ENCODE data around the gene GGNBP2. TPM values are rescaled to one million over a fixed set of nuclear protein-coding genes. Genes with fewer than 3 reads are reported as not detected.
A peak's percentile ranks its signal among the peaks of the same experiment; 100 is the strongest.

The GGNBP2 gene
- total and polyA plus RNA-seq, 9 donors, result 45.1 to 92.1 (median 66.2) TPM

GRCh38 chr17:36532435-36532975, 12.2 kb upstream of the GGNBP2 start:
- H3K36me3 ChIP-seq, result no peaks in the 10 kb centered on the region
- intact Hi-C loops (cut with DNase I), result no loop called here
- 94 to 100% (median 99%) methylated on average over 2 of the region's 2 CpGs for WGBS, 3 donors

GRCh38 chr17:36533935-36534839, 10.5 kb upstream of the GGNBP2 start:
- TF ChIP-seq CTCF (IDR thresholded peaks at IDR 0.05), result peak in 1 of 3 donors; percentile 39
- no peak for TF ChIP-seq EP300 (IDR thresholded peaks at IDR 0.05)
- peak overlapping the region; percentile 78 to 93 for H3K27ac ChIP-seq
- no peaks in the 10 kb centered on the region for H3K9me3 ChIP-seq
- intact Hi-C loops (cut with DNase I), result no loop called here
- H3K4me1 ChIP-seq (ENCODE audit: insufficient read depth), result peaks cover 4% of the 10 kb centered on the region
- 5 to 8% (median 6%) methylated on average over 47 to 48 of the region's 48 CpGs for WGBS, 3 donors
- H3K27me3 ChIP-seq, result no peaks in the 10 kb centered on the region
- no peaks in the 10 kb centered on the region for H3K36me3 ChIP-seq
- DNase-seq, result peak; percentile 69 to 83 (median 71)
- peak overlapping the region; percentile 82 for H3K4me3 ChIP-seq

More at GRCh38 chr17:36532435-36532975, 12.2 kb upstream of the GGNBP2 start:
- Histone ChIP-seq H3K4me1 (ENCODE audit: insufficient read depth) (peaks cover 4% of the 10 kb centered on the region), H3K4me3 (no peak overlapping the region), H3K9me3 (no peaks in the 10 kb centered on the region), H3K27ac (no peak overlapping the region), H3K27me3 (no peaks in the 10 kb centered on the region)
- no peak for TF ChIP-seq EP300 (IDR thresholded peaks at IDR 0.05)
- no peak for TF ChIP-seq CTCF (IDR thresholded peaks at IDR 0.05)
- TF ChIP-seq POLR2A (IDR thresholded peaks at IDR 0.05), result no peak
- DNase-seq, result no peak

GRCh38 chr17:36534840-36535668, 9.7 kb upstream of the GGNBP2 start, which contains the start of the genes MYO19 and PIGW:
Gene MYO19 (minus strand): TSS chr17:36534868. CDS start chr17:36532538, 2,330 bp downstream.
Gene PIGW (plus strand): TSS chr17:36534987. CDS start chr17:36537102, 2,115 bp downstream.
- TF ChIP-seq POLR2A (IDR thresholded peaks at IDR 0.05) (peak; percentile 95), EP300 (IDR thresholded peaks at IDR 0.05) (no peak), CTCF (IDR thresholded peaks at IDR 0.05) (peak in 1 of 3 donors; percentile 11)
- intact Hi-C loops (cut with DNase I), result no loop called here
- WGBS, 3 donors, result 0% methylated on average over 76 to 83 of the region's 83 CpGs

GRCh38 chr17:36535669-36536081, 9.0 kb upstream of the GGNBP2 start:
- no peaks in the 10 kb centered on the region for H3K36me3 ChIP-seq
- no peak for DNase-seq
- WGBS, 3 donors, result 5 to 10% (median 7%) methylated on average over 15 of the region's 15 CpGs
- H3K27ac ChIP-seq, result peak overlapping the region in 1 of 2 donors; percentile 93
- no peaks in the 10 kb centered on the region for H3K27me3 ChIP-seq
- intact Hi-C loops (cut with DNase I), result no loop called here
- peak overlapping the region; percentile 82 for H3K4me3 ChIP-seq
- H3K4me1 ChIP-seq (ENCODE audit: insufficient read depth), result peaks cover 4% of the 10 kb centered on the region
- H3K9me3 ChIP-seq, result no peaks in the 10 kb centered on the region
- no peak for TF ChIP-seq POLR2A (IDR thresholded peaks at IDR 0.05)
- TF ChIP-seq CTCF (IDR thresholded peaks at IDR 0.05), result no peak
- no peak for TF ChIP-seq EP300 (IDR thresholded peaks at IDR 0.05)

More at GRCh38 chr17:36534840-36535668, 9.7 kb upstream of the GGNBP2 start, which contains the start of the genes MYO19 and PIGW:
- Histone ChIP-seq H3K4me3 (peak within 1 kb of the TSS; percentile 82), H3K4me1 (ENCODE audit: insufficient read depth) (peaks cover 4% of the 10 kb centered on the region), H3K9me3 (no peaks in the 10 kb centered on the region), H3K36me3 (no peaks in the 10 kb centered on the region), H3K27ac (peak within 1 kb of the TSS; percentile 78 to 93), H3K27me3 (no peaks in the 10 kb centered on the region)
- peak; percentile 84 to 92 (median 86) for DNase-seq
